ENCODE measurements around the gene SPATC1L. TPM values are rescaled to one million over a fixed set of nuclear protein-coding genes. Genes with fewer than 3 reads are reported as not detected.
"Not testable (repeated sequence)": the region's sequence is repeated elsewhere in the genome, so short reads cannot be mapped to it uniquely, and the experiment has no call there.

Gene SPATC1L
- total RNA-seq, 4 donors from 2014 or later, result 1.3 to 22.0 (median 7.0) TPM

- Histone ChIP-seq H3K9me3 (no peaks in the 10 kb centered on the region), H3K27ac (replicated peaks in 1 of 4) (peak overlapping the region in 2 of 4 donors; percentile 68 to 76), H3K36me3 (no peaks in the 10 kb centered on the region), H3K4me1 (peaks cover 0 to 13% (median 8%) of the 10 kb centered on the region in 4 donors), H3K4me3 (no peak overlapping the region), H3K27me3 (peaks cover 0 to 9% (median 0%) of the 10 kb centered on the region in 4 donors)
- intact Hi-C loops (cut with DNase I), result loop anchor here (5.0 kb wide), 1 partner anchor 184 kb away; a partner anchor contains a TSS
- 83% methylated on average over 21 of the region's 21 CpGs for WGBS
- DNase-seq (ENCODE audit: extremely low spot score), result no peak
- no peak for TF ChIP-seq EP300 (IDR thresholded peaks at IDR 0.05)
- no peak for TF ChIP-seq POLR2A (IDR thresholded peaks at IDR 0.05; ENCODE audit: low read depth)
Observed at GRCh38 chr21:46142582-46143473, 41.4 kb downstream of the SPATC1L start.

DNA sequence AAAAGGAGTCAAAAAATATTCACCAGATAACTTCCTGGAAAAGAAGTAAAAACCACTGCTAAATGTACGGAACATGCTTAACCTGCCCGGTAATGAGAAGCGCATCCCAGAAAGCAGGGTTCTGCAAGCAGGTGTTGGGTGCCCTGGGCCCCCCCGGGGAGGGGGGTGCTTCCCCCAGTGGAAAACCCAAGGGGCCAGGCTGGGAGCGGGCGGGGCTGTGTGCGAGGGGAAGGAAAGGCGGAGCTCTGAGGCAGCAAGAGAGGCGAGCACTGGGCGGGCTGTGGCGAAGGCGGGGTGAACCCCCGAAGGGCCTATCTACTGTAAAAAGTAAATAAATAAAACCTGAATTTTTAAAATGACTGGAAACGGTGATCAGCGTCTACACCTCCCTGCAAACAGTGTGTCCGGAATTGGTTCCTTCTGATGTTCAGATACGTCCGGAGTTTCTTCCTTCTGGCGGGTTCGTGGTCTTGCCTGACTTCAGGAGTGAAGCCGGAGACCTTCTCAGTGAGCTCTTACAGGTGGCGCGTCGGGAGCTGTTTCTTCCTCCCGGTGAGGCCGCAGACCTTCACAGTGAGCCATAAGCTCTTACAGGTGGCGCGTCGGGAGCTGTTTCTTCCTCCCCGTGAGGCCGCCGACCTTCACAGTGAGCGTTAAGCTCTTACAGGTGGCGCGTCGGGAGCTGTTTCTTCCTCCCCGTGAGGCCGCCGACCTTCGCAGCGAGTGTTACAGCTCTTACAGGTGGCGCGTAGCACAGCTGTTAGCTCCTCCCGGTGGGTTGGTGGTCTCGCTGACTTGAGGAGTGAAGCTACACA lies 42.3 kb downstream of the SPATC1L start:
- no peaks in the 10 kb centered on the region for H3K9me3 ChIP-seq
- peaks cover 0 to 9% (median 0%) of the 10 kb centered on the region in 4 donors for H3K27me3 ChIP-seq
- no peak overlapping the region for H3K27ac ChIP-seq (replicated peaks in 1 of 4)
- DNase-seq (ENCODE audit: extremely low spot score), result no peak
- TF ChIP-seq POLR2AphosphoS5 (IDR thresholded peaks at IDR 0.05) (no peak), EP300 (IDR thresholded peaks at IDR 0.05) (no peak), POLR2A (IDR thresholded peaks at IDR 0.05; ENCODE audit: low read depth) (no peak), CTCF (IDR thresholded peaks at IDR 0.05) (no peak)
- no peaks in the 10 kb centered on the region for H3K36me3 ChIP-seq
- WGBS, result 91% methylated on average over 36 of the region's 45 CpGs
- H3K4me1 ChIP-seq, result peaks cover 0 to 13% (median 8%) of the 10 kb centered on the region in 4 donors
- intact Hi-C loops (cut with DNase I), result loop anchor here (5.0 kb wide), 1 partner anchor 185 kb away; a partner anchor contains a TSS
- H3K4me3 ChIP-seq, result no peak overlapping the region

- not testable (repeated sequence) for H3K36me3 ChIP-seq; H3K27ac ChIP-seq (replicated peaks in 1 of 4); H3K9me3 ChIP-seq; DNase-seq (ENCODE audit: extremely low spot score); H3K27me3 ChIP-seq; H3K4me3 ChIP-seq
- H3K4me1 ChIP-seq, result peaks cover 6 to 22% (median 19%) of the 10 kb centered on the region in 4 donors
- WGBS, result 62% methylated on average over 29 of the region's 29 CpGs
- intact Hi-C loops (cut with DNase I), result loop anchor here (5.0 kb wide), 1 partner anchor 187 kb away; a partner anchor contains a TSS
Observed at GRCh38 chr21:46140352-46141003, 43.8 kb downstream of the SPATC1L start.

DNA sequence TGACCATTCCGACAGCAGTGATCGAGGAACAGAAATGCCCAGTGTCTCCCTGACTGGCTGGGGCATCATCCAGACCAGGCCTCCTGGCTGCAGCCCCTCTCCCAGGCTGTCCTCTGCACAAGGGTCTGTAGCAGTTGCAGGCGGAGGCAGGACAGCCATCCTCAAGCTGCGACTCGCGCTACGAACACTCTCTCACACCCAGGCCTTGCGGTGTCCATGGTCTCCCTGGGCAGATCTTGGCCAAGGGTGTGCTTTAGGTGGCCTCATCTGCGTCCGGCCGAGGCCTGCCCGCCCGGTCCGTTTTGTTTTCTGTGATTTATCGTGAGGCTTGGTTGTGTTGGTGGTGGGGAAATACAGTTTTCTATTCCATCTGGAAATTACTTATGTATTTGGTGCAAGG lies 44.6 kb downstream of the SPATC1L start:
- TF ChIP-seq EP300 (IDR thresholded peaks at IDR 0.05) (no peak), POLR2A (IDR thresholded peaks at IDR 0.05; ENCODE audit: low read depth) (no peak), POLR2AphosphoS5 (IDR thresholded peaks at IDR 0.05) (no peak), CTCF (IDR thresholded peaks at IDR 0.05) (no peak)
- intact Hi-C loops (cut with DNase I), result loop anchor here (5.0 kb wide), 1 partner anchor 188 kb away; a partner anchor contains a TSS
- Histone ChIP-seq H3K27ac (replicated peaks in 1 of 4) (no peak overlapping the region), H3K9me3 (no peaks in the 10 kb centered on the region), H3K4me3 (no peak overlapping the region), H3K36me3 (no peaks in the 10 kb centered on the region), H3K27me3 (peaks cover 0 to 9% (median 0%) of the 10 kb centered on the region in 4 donors), H3K4me1 (peaks cover 6 to 22% (median 19%) of the 10 kb centered on the region in 4 donors)
- WGBS, result 95% methylated on average over 15 of the region's 15 CpGs
- DNase-seq (ENCODE audit: extremely low spot score), result no peak

DNA sequence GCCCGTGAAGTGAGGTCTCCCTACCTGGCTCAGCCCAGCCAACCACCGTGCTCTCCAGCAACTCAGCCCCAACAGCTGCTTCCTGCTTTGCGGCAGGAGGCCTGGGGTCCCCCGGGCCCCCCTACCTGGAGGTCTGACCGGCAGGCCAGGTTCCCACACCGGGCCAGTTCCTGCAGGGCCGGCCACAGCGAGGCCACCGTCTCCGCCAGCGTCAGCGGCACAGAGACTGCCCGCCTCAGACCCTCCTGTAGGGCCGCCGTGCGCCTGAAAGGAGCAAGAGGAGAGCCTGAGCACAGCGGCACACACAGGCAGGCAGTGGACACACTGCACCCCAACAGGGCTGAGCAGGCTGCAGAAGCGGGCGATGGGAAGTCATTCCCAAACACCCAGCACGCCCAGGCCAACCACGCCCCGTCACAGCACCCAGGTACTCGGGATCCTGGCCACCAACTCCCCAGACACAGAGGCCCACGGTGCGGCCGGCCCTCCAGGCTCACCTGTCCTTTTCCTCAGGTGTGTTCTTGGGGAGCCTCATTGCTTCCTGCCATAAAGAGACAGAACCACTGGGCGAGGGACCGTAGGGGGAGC lies 45.8 kb downstream of the SPATC1L start:
- no peak for DNase-seq (ENCODE audit: extremely low spot score)
- H3K27ac ChIP-seq (replicated peaks in 1 of 4), result no peak overlapping the region
- H3K27me3 ChIP-seq, result peaks cover 0 to 9% (median 0%) of the 10 kb centered on the region in 4 donors
- H3K36me3 ChIP-seq, result no peaks in the 10 kb centered on the region
- H3K4me1 ChIP-seq, result peaks cover 6 to 14% (median 12%) of the 10 kb centered on the region in 4 donors
- H3K4me3 ChIP-seq, result no peak overlapping the region
- no CpG with 5 or more reads among the region's 28 CpGs for WGBS
- TF ChIP-seq CTCF (IDR thresholded peaks at IDR 0.05), result no peak
- TF ChIP-seq POLR2AphosphoS5 (IDR thresholded peaks at IDR 0.05), result no peak
- no peak for TF ChIP-seq EP300 (IDR thresholded peaks at IDR 0.05)
- intact Hi-C loops (cut with DNase I), result no loop called here
- no peaks in the 10 kb centered on the region for H3K9me3 ChIP-seq
